HepG2 (cell line): ENCODE measurements around the gene RASAL3. TPM values are rescaled to one million over a fixed set of nuclear protein-coding genes. Genes with fewer than 3 reads are reported as not detected.

Source experiments
- ATAC-seq: fragments of 200-7000 bp; cut with Tn5 transposase; 3 replicates; pipeline ENCODE4 v1.9.1; 2020; ENCODE audit warnings: mild to moderate bottlenecking, moderate library complexity
- Bru-seq: library from RNA; stranded (reverse); fragments of 400-500 nt; gene quantifications from one replicate; lab custom pipeline; 2021; lab: Mats Ljungman, UMichigan
- BruChase-seq, 2 experiments: library from RNA; stranded (reverse); fragments of 400-500 nt; gene quantifications; one replicate each; lab custom pipeline; 2021; lab: Mats Ljungman, UMichigan
- BruUV-seq: library from RNA; stranded (reverse); fragments of 400-500 nt; replicated peaks from 2 replicates; lab custom pipeline; 2021; lab: Mats Ljungman, UMichigan
- CTCF ChIA-PET: fragments of 300-600 bp; formaldehyde crosslinking; extraction: SDS; loops from one replicate; lab custom pipeline; 2021; ENCODE audit warnings: low total read pairs, inconsistent platforms, low intra/inter-chr PET ratio; lab: Yijun Ruan, JAX
- POLR2A ChIA-PET: fragments of 350-600 bp; sonication (Branson Sonifier 250); formaldehyde crosslinking; loops from one replicate; lab custom pipeline; 2020; ENCODE audit warnings: antibody characterized with exemption, inconsistent platforms; lab: Yijun Ruan, JAX
- DNase-seq: peaks from one replicate; pipeline ENCODE4 v3.0.0-alpha.2; 2015; ENCODE audit warnings: low spot score
- FAIRE-seq: peaks from 3 replicates; lab custom pipeline; 2011; peaks lifted over from hg19 to GRCh38; lab: Jason Lieb, UNC
- H2AFZ ChIP-seq: one replicate; pipeline ENCODE4 v1.6.1; 2011; ENCODE audit warnings: low read length, inconsistent platforms
- H3K27ac ChIP-seq: fragments of 300-600 bp; 3 replicates; pipeline ENCODE4 v1.8.0; 2011; ENCODE audit warnings: mixed run types, mild to moderate bottlenecking, mixed read lengths, low read length, inconsistent platforms; ENCODE audit not compliant: insufficient read depth; ENCODE audit errors: extremely low read length
- H3K27me3 ChIP-seq, 2 experiments: fragments of 200-600 bp in 1 of 2; 2 replicates in 1 of 2; 3 replicates in 1 of 2; pipeline versions ENCODE4 v1.6.0 to v1.8.0; 2011; ENCODE audit warnings: low read length in 2 of 2, mild to moderate bottlenecking in 2 of 2, moderate library complexity in 2 of 2, inconsistent platforms in 1 of 2; ENCODE audit not compliant: insufficient read depth in 2 of 2, control insufficient read depth in 1 of 2
- H3K36me3 ChIP-seq, 2 experiments: fragments of 200-600 bp in 1 of 2; replicated peaks in 1 of 2; 2 replicates in 1 of 2; 3 replicates in 1 of 2; pipeline versions ENCODE4 v1.5.1 to v1.8.0; 2011; ENCODE audit warnings: low read length in 2 of 2, inconsistent platforms in 1 of 2; ENCODE audit not compliant: insufficient read depth in 2 of 2, control insufficient read depth in 1 of 2
- H3K4me1 ChIP-seq: 2 replicates; pipeline ENCODE4 v1.5.1; 2012; ENCODE audit warnings: low read length, inconsistent platforms; ENCODE audit not compliant: insufficient read depth
- H3K4me2 ChIP-seq: 2 replicates; pipeline ENCODE4 v1.6.0; 2011; ENCODE audit warnings: low read depth, low read length, inconsistent platforms
- H3K4me3 ChIP-seq, 3 experiments: fragments of 200-600 bp in 1 of 3; sonication (generic), shearing (Covaris generic) in 1 of 3; replicated peaks in 1 of 3; 2 replicates each; pipeline ENCODE4 v1.5.1; 2011 to 2016; ENCODE audit warnings: low read length in 3 of 3, inconsistent platforms in 2 of 3, low read depth in 2 of 3, mild to moderate bottlenecking in 2 of 3, control low read depth in 1 of 3, mixed read lengths in 1 of 3; ENCODE audit not compliant: insufficient read depth in 1 of 3
- H3K79me2 ChIP-seq: one replicate; pipeline ENCODE4 v1.6.1; 2011; ENCODE audit warnings: low read length, inconsistent platforms; ENCODE audit not compliant: insufficient read depth
- H3K9ac ChIP-seq: 2 replicates; pipeline ENCODE4 v1.6.0; 2011; ENCODE audit warnings: mild to moderate bottlenecking, low read depth, low read length, inconsistent platforms; ENCODE audit not compliant: insufficient read depth
- H3K9me3 ChIP-seq: 2 replicates; pipeline ENCODE4 v1.5.1; 2012; ENCODE audit warnings: mild to moderate bottlenecking, low read length
- H4K20me1 ChIP-seq: 2 replicates; pipeline ENCODE4 v1.6.0; 2011; ENCODE audit warnings: inconsistent platforms, mild to moderate bottlenecking, low read length, moderate library complexity; ENCODE audit not compliant: insufficient read depth
- AHR ChIP-seq: IDR thresholded peaks from 2 replicates; pipeline ENCODE4 v1.6.1; 2018; ENCODE audit warnings: missing genetic modification reagents, missing compliant biosample characterization
- ATF7 ChIP-seq, 2 experiments: fragments of 450-650 bp in 1 of 2; sonication (generic) in 1 of 2; formaldehyde crosslinking in 1 of 2; IDR thresholded peaks; 2 replicates each; pipeline versions ENCODE4 v1.4.0 to v1.6.1; 2016 to 2020; ENCODE audit warnings: antibody characterized with exemption in 1 of 2, mild to moderate bottlenecking in 1 of 2, missing genetic modification reagents in 1 of 2
- CC2D1A ChIP-seq: sonication (generic); formaldehyde crosslinking; IDR thresholded peaks from 2 replicates; pipeline ENCODE4 v1.8.1; 2023; ENCODE audit warnings: mild to moderate bottlenecking, missing genetic modification reagents
- FOXA3 ChIP-seq: IDR thresholded peaks from 2 replicates; pipeline ENCODE4 v1.6.1; 2016; ENCODE audit warnings: missing genetic modification reagents, missing compliant biosample characterization
- MAFF ChIP-seq: IDR thresholded peaks from 2 replicates; pipeline ENCODE4 v1.6.1; 2011; ENCODE audit warnings: low read depth, low read length, improper control_type of control experiment
- MAFK ChIP-seq, 2 experiments: IDR thresholded peaks in 1 of 2; conservative IDR thresholded peaks in 1 of 2; 2 replicates each; pipeline ENCODE4 v1.6.1; 2011; ENCODE audit warnings: improper control_type of control experiment in 2 of 2, low read length in 2 of 2
- NCOA2 ChIP-seq: sonication (generic); formaldehyde crosslinking; IDR thresholded peaks from 2 replicates; pipeline ENCODE4 v1.8.0; 2022; ENCODE audit warnings: inconsistent platforms
- NFE2L1 ChIP-seq: sonication (generic); formaldehyde crosslinking; IDR thresholded peaks from 2 replicates; pipeline ENCODE4 v1.4.0; 2020; ENCODE audit warnings: missing genetic modification reagents, mild to moderate bottlenecking, borderline replicate concordance
- NR2F1 ChIP-seq, 2 experiments: fragments of 450-650 bp in 1 of 2; formaldehyde crosslinking in 1 of 2; IDR thresholded peaks; 2 replicates each; pipeline versions ENCODE4 v1.5.0 to v1.6.1; 2016 to 2020; ENCODE audit warnings: mild to moderate bottlenecking in 1 of 2, missing compliant biosample characterization in 1 of 2, missing genetic modification reagents in 1 of 2, moderate library complexity in 1 of 2
- PCBP1 ChIP-seq: fragments of 200-400 bp; formaldehyde crosslinking; IDR thresholded peaks from 2 replicates; pipeline ENCODE4 v1.6.1; 2017; ENCODE audit warnings: mild to moderate bottlenecking, low read depth, low read length, borderline replicate concordance
- PHF21A ChIP-seq: sonication (generic); formaldehyde crosslinking; IDR thresholded peaks from 2 replicates; pipeline ENCODE4 v1.5.0; 2020; ENCODE audit warnings: mild to moderate bottlenecking, missing genetic modification reagents
- PRPF4 ChIP-seq: fragments of 200-400 bp; formaldehyde crosslinking; IDR thresholded peaks from 2 replicates; pipeline ENCODE4 v1.6.1; 2016; ENCODE audit warnings: low read length, low read depth; ENCODE audit not compliant: poor library complexity, severe bottlenecking
- RBAK ChIP-seq: sonication (generic); formaldehyde crosslinking; IDR thresholded peaks from 2 replicates; pipeline ENCODE4 v1.5.1; 2020; ENCODE audit warnings: mild to moderate bottlenecking, missing genetic modification reagents
- TP53 ChIP-seq: sonication (generic); formaldehyde crosslinking; conservative IDR thresholded peaks from 2 replicates; pipeline ENCODE4 v1.4.0; 2020; ENCODE audit warnings: missing genetic modification reagents
- ZNF749 ChIP-seq: sonication (generic); formaldehyde crosslinking; IDR thresholded peaks from 2 replicates; pipeline ENCODE4 v1.8.0; 2022; ENCODE audit warnings: mild to moderate bottlenecking, missing genetic modification reagents, moderate library complexity, borderline replicate concordance
- WGBS: methylation state at CpG from one replicate; pipeline ENCODE4 v1.1.6; 2017; ENCODE audit warnings: low lambda C conversion rate; 5-methylcytosine and 5-hydroxymethylcytosine counted together
- in situ Hi-C: cut with HindIII; loops from 2 replicates; pipeline ENCODE4 v1.10.0; 2017; ENCODE audit warnings: low pct_unique_long_range_greater_than_20kb; ENCODE audit not compliant: extremely low pct_ligation_motif_present
- intact Hi-C: fragments of 100-400 bp; cut with micrococcal nuclease; formaldehyde crosslinking; loops from one replicate; pipeline ENCODE4 v1.10.0; 2022; ENCODE audit not compliant: unreplicated experiment
- long read RNA-seq, 2 experiments: library from RNA in 1 of 2; library from polyadenylated mRNA in 1 of 2; stranded (forward) in 1 of 2; unstranded in 1 of 2; transcript quantifications; one replicate each; pipeline ENCODE4 v2.0.0, GENCODE V29; 2019 to 2022
- polyA minus RNA-seq, 3 experiments: library from RNA; depleted of rRNA, polyadenylated mRNA; stranded (reverse); fragments of >200 nt; gene quantifications; 2 replicates each; pipeline ENCODE4 v1.2.3, GENCODE V29; 2011; ENCODE audit warnings: low replicate concordance in 1 of 3
- polyA plus RNA-seq, 8 experiments: library from polyadenylated mRNA; depleted of rRNA in 3 of 8; stranded (reverse) in 7 of 8; unstranded in 1 of 8; fragments of >200 nt; fragmentation: Illumina TruSeq in 4 of 8; extraction: Trizol in 4 of 8; gene quantifications; 2 replicates each; pipeline versions ENCODE4 v1.2.1 to v1.2.3, GENCODE V29; 2011 to 2016; ENCODE audit warnings: low read depth in 4 of 8, missing spikeins in 1 of 8, mixed read lengths in 1 of 8; ENCODE audit not compliant: insufficient read depth in 1 of 8
- total RNA-seq, 5 experiments: library from RNA; depleted of rRNA; stranded (reverse); fragments of >200 nt; fragmentation: Illumina TruSeq; extraction: Trizol; gene quantifications; 2 replicates each; pipeline ENCODE4 v1.2.3, GENCODE V29; 2016; ENCODE audit warnings: low read depth in 1 of 5

Gene RASAL3
- not detected in 2 replicates for total RNA-seq (2016; rRNA removed; fragmentation: Illumina TruSeq; extraction: Trizol)
- total RNA-seq (2016; cell fraction: cytosol; rRNA removed; fragmentation: Illumina TruSeq; extraction: Trizol; ENCODE audit: low read depth) = not detected in 2 replicates
- not detected in 2 replicates for total RNA-seq (2016; cell fraction: insoluble cytoplasmic fraction; rRNA removed; fragmentation: Illumina TruSeq; extraction: Trizol)
- not detected in 2 replicates for total RNA-seq (2016; cell fraction: membrane; rRNA removed; fragmentation: Illumina TruSeq; extraction: Trizol)
- total RNA-seq (2016; cell fraction: nucleus; rRNA removed; fragmentation: Illumina TruSeq; extraction: Trizol) = not detected in 2 replicates
- not detected in 2 replicates for polyA plus RNA-seq (2011; rRNA removed)
- 0.01 TPM in 1 of 2 replicates, not detected in the other for polyA plus RNA-seq (2011; cell fraction: cytosol; rRNA removed)
- 0.09 TPM in 1 of 2 replicates, not detected in the other for polyA plus RNA-seq (2011; cell fraction: nucleus; rRNA removed)
- not detected in 2 replicates for polyA plus RNA-seq (2012)
- not detected in 2 replicates for polyA plus RNA-seq (2016; cell fraction: cytosol; fragmentation: Illumina TruSeq; extraction: Trizol; ENCODE audit: low read depth)
- not detected in 2 replicates for polyA plus RNA-seq (2016; cell fraction: insoluble cytoplasmic fraction; fragmentation: Illumina TruSeq; extraction: Trizol; ENCODE audit: low read depth)
- not detected in 2 replicates for polyA plus RNA-seq (2016; cell fraction: membrane; fragmentation: Illumina TruSeq; extraction: Trizol; ENCODE audit: low read depth)
- not detected in 2 replicates for polyA plus RNA-seq (2016; cell fraction: nucleus; fragmentation: Illumina TruSeq; extraction: Trizol; ENCODE audit: insufficient read depth, low read depth)
- not detected in 2 replicates for polyA minus RNA-seq (2011; rRNA and poly(A)+ RNA removed; ENCODE audit: low replicate concordance)
- polyA minus RNA-seq (2011; cell fraction: cytosol; rRNA and poly(A)+ RNA removed) = not detected in 2 replicates
- polyA minus RNA-seq (2011; cell fraction: nucleus; rRNA and poly(A)+ RNA removed) = not detected in 2 replicates
- Bru-seq, nascent RNA = percentile 13 among the genes with signal in this experiment
- BruChase-seq, experiment 1, labeled RNA remaining after a 6-hour chase = not detected
- BruChase-seq, experiment 2, labeled RNA remaining after a 2-hour chase = percentile 13 among the genes with signal in this experiment
- long read RNA-seq, experiment 1 = 0 reads
- long read RNA-seq, experiment 2 = 0 reads

- H3K9me3 ChIP-seq = no peaks in the 10 kb centered on the region
- no peak within 1 kb of the TSS for H2AFZ ChIP-seq
- in situ Hi-C loops = no loop called here
- no peak within 1 kb of the TSS for H3K4me2 ChIP-seq
- peaks cover 33% of the 10 kb centered on the region for H3K4me1 ChIP-seq
- peak; percentile 23 to 62; a peak in 2 of 4 replicates for TF ChIP-seq MAFK (conservative IDR thresholded peaks at IDR 0.05 in 1 of 2, IDR thresholded peaks at IDR 0.05 in 1 of 2; ENCODE audit: low read length in 2 of 2)
- no peak for TF ChIP-seq AHR (CRISPR knock-in tag)
- TF ChIP-seq NR2F1 (CRISPR knock-in tag; IDR thresholded peaks at IDR 0.05) = no peak
- TF ChIP-seq NCOA2 (CRISPR knock-in tag) = no peak
- TF ChIP-seq TP53 (CRISPR knock-in tag) = no peak
- TF ChIP-seq FOXA3 (CRISPR knock-in tag) = no peak
- TF ChIP-seq ATF7 (IDR thresholded peaks at IDR 0.05) = no peak
- TF ChIP-seq ATF7 (CRISPR knock-in tag; IDR thresholded peaks at IDR 0.05) = no peak
- TF ChIP-seq PHF21A (CRISPR knock-in tag) = no peak
- no peak for TF ChIP-seq PCBP1
- no peak for TF ChIP-seq RBAK
- TF ChIP-seq MAFF = 0 out of 2 replicates have a peak, but pooled peaks have one; percentile 15
- no peak for TF ChIP-seq ZNF749 (CRISPR knock-in tag)
- no peak for TF ChIP-seq PRPF4
- no peak for TF ChIP-seq NFE2L1 (CRISPR knock-in tag)
- TF ChIP-seq CC2D1A = no peak
- no peaks in the 10 kb centered on the region for H3K79me2 ChIP-seq
- no peaks in the 10 kb centered on the region for H4K20me1 ChIP-seq
- ChIA-PET POLR2A (interaction anchor here (0.5 to 0.6 kb wide), 2 partner anchors 8 to 104 kb away, joined by 3 read pairs; no protein-coding TSS in a partner anchor), CTCF (no interaction called here)
- no peak within 1 kb of the TSS for H3K27ac ChIP-seq
- 45% methylated on average over 13 of the region's 17 CpGs for WGBS
- H3K36me3 ChIP-seq = no peaks in the 10 kb centered on the region
- FAIRE-seq = no peak
- ATAC-seq = no peak
- H3K27me3 ChIP-seq = no peaks in the 10 kb centered on the region; a peak in 1 of 5 replicates
- H3K4me3 ChIP-seq = no peak within 1 kb of the TSS
- H3K9ac ChIP-seq = no peak within 1 kb of the TSS
- BruUV-seq = no TSS peak
- intact Hi-C loops = no loop called here
- DNase-seq = no peak
Measured at GRCh38 chr19:15464394-15465385, at the start of gene RASAL3. TSS of gene RASAL3 (minus strand) at chr19:15464544. CDS start at chr19:15464358, 186 bp downstream.
